ENCODE data around the gene SLC50A1.
"Not testable (repeated sequence)": the region's sequence is repeated elsewhere in the genome, so short reads cannot be mapped to it uniquely, and the experiment has no call there.

GRCh38 chr1:155155996-155156643 lies 20.5 kb downstream of the SLC50A1 start:
- not testable (repeated sequence) for TF ChIP-seq CTCF (conservative IDR thresholded peaks at IDR 0.05 in 1 of 2, IDR thresholded peaks at IDR 0.05 in 1 of 2; ENCODE audit: low read depth in 1 of 2, low read length in 2 of 2); EZH2 (IDR thresholded peaks at IDR 0.05; ENCODE audit: low read length, missing control alignments)
